GM12878 (cell line): ENCODE results near the gene TRAF3. TPM values are rescaled to one million over a fixed set of nuclear protein-coding genes. Genes with fewer than 3 reads are reported as not detected.

Experiments
- ATAC-seq: fragments of 200-7000 bp; cut with Tn5 transposase; 3 replicates; pipeline ENCODE4 v1.9.1; 2020; ENCODE audit warnings: mild to moderate bottlenecking, moderate library complexity
- BruUV-seq: library from RNA; stranded (reverse); fragments of 400-500 nt; replicated peaks from 2 replicates; lab custom pipeline; 2021; lab: Mats Ljungman, UMichigan
- CTCF ChIA-PET: fragments of 300-600 bp; sonication (Branson Sonifier 250); formaldehyde crosslinking; extraction: SDS; loops from one replicate; lab custom pipeline; 2021; ENCODE audit warnings: inconsistent platforms; lab: Yijun Ruan, JAX
- POLR2A ChIA-PET: fragments of 350-600 bp; formaldehyde crosslinking; extraction: SDS; loops from one replicate; lab custom pipeline; 2021; ENCODE audit warnings: inconsistent platforms; lab: Charles Lee
- RAD21 ChIA-PET: fragments of 300-600 bp; sonication (Branson Sonifier 250); formaldehyde crosslinking; loops from one replicate; lab custom pipeline; 2023; ENCODE audit warnings: antibody characterized with exemption; ENCODE audit not compliant: unreplicated experiment; lab: Charles Lee
- SMC1A ChIA-PET: fragments of 300-600 bp; sonication (Branson Sonifier 250); formaldehyde crosslinking; loops from one replicate; lab custom pipeline; 2023; ENCODE audit not compliant: unreplicated experiment, uncharacterized antibody; lab: Charles Lee
- DNase-seq: peaks from one replicate; pipeline ENCODE4 v3.0.0-alpha.2; 2011; ENCODE audit warnings: low read depth, low spot score
- FAIRE-seq: peaks from 3 replicates; lab custom pipeline; 2011; peaks lifted over from hg19 to GRCh38; lab: Jason Lieb, UNC
- H2AFZ ChIP-seq: 2 replicates; pipeline ENCODE4 v1.6.0; 2011; ENCODE audit warnings: low read depth, low read length, control low read depth; ENCODE audit not compliant: control insufficient read depth
- H3K27ac ChIP-seq: 2 replicates; pipeline ENCODE4 v1.5.1; 2011; ENCODE audit warnings: control low read depth; ENCODE audit not compliant: control insufficient read depth, insufficient read depth
- H3K27me3 ChIP-seq, 2 experiments: replicated peaks in 1 of 2; 2 replicates each; pipeline versions ENCODE4 v1.6.0 to v1.6.1; 2011; ENCODE audit warnings: low read length in 1 of 2; ENCODE audit not compliant: control insufficient read depth in 2 of 2, insufficient read depth in 2 of 2
- H3K36me3 ChIP-seq, 2 experiments: 2 replicates each; pipeline ENCODE4 v1.5.1; 2011; ENCODE audit warnings: low read length in 1 of 2; ENCODE audit not compliant: control insufficient read depth in 2 of 2, insufficient read depth in 2 of 2
- H3K4me1 ChIP-seq: 2 replicates; pipeline ENCODE4 v1.6.1; 2011; ENCODE audit warnings: mild to moderate bottlenecking, low read length, moderate library complexity, mixed read lengths; ENCODE audit not compliant: control insufficient read depth, insufficient read depth
- H3K4me2 ChIP-seq: 2 replicates; pipeline ENCODE4 v1.6.0; 2011; ENCODE audit warnings: control low read depth; ENCODE audit not compliant: control insufficient read depth, insufficient read depth
- H3K4me3 ChIP-seq: fragments of 200-600 bp; sonication (generic); 2 replicates; pipeline ENCODE4 v1.5.1; 2016
- H3K79me2 ChIP-seq: 2 replicates; pipeline ENCODE4 v1.6.0; 2011; ENCODE audit warnings: low read length; ENCODE audit not compliant: control insufficient read depth, insufficient read depth
- H3K9ac ChIP-seq: 2 replicates; pipeline ENCODE4 v1.8.0; 2011; ENCODE audit warnings: low read length, control low read depth, mixed read lengths; ENCODE audit not compliant: control insufficient read depth, insufficient read depth
- H3K9me3 ChIP-seq: replicated peaks from 3 replicates; pipeline ENCODE4 v1.5.1; 2011; ENCODE audit warnings: mild to moderate bottlenecking, low read length; ENCODE audit not compliant: control insufficient read depth, insufficient read depth
- H4K20me1 ChIP-seq: 2 replicates; pipeline ENCODE4 v1.6.0; 2011; ENCODE audit not compliant: control insufficient read depth, insufficient read depth
- BCL11A ChIP-seq: IDR thresholded peaks from 2 replicates; pipeline ENCODE4 v1.6.1; 2011; ENCODE audit warnings: low read depth, low read length
- CHD4 ChIP-seq: fragments of 200-600 bp; sonication (generic); IDR thresholded peaks from 2 replicates; pipeline ENCODE4 v1.6.1; 2016; ENCODE audit warnings: mild to moderate bottlenecking
- EP300 ChIP-seq, 2 experiments: fragments of 150-350 bp in 1 of 2; IDR thresholded peaks; 2 replicates each; pipeline ENCODE4 v1.6.1; 2011 to 2012; ENCODE audit warnings: low read depth in 2 of 2, low read length in 2 of 2, borderline replicate concordance in 1 of 2, improper control_type of control experiment in 1 of 2, inconsistent platforms in 1 of 2; ENCODE audit not compliant: control insufficient read depth in 1 of 2
- GATAD2B ChIP-seq: fragments of 450-650 bp; conservative IDR thresholded peaks from 2 replicates; pipeline ENCODE4 v1.6.1; 2017; ENCODE audit warnings: low read depth, mild to moderate bottlenecking, moderate library complexity
- MYB ChIP-seq: fragments of 150-350 bp; IDR thresholded peaks from 2 replicates; pipeline ENCODE4 v1.6.1; 2014; ENCODE audit warnings: mild to moderate bottlenecking, low read depth, low read length, borderline replicate concordance
- NFIC ChIP-seq: IDR thresholded peaks from 2 replicates; pipeline ENCODE4 v1.6.1; 2012; ENCODE audit warnings: low read depth, mild to moderate bottlenecking, inconsistent platforms, low read length, moderate library complexity
- NFYB ChIP-seq: IDR thresholded peaks from 2 replicates; pipeline ENCODE4 v1.6.1; 2011; ENCODE audit warnings: low read depth, mild to moderate bottlenecking, low read length, improper control_type of control experiment, moderate library complexity; ENCODE audit not compliant: insufficient read depth
- PAX5 ChIP-seq: IDR thresholded peaks from 2 replicates; pipeline ENCODE4 v1.6.1; 2011; ENCODE audit warnings: low read depth, low read length, borderline replicate concordance
- RAD21 ChIP-seq: IDR thresholded peaks from 2 replicates; pipeline ENCODE4 v1.6.1; 2011; ENCODE audit warnings: mild to moderate bottlenecking, low read depth, low read length, moderate library complexity; ENCODE audit not compliant: insufficient read depth
- RCOR1 ChIP-seq: conservative IDR thresholded peaks from 2 replicates; pipeline ENCODE4 v1.6.1; 2012; ENCODE audit warnings: low read depth, low read length, improper control_type of control experiment
- RELB ChIP-seq: fragments of 450-650 bp; IDR thresholded peaks from 2 replicates; pipeline ENCODE4 v1.6.1; 2017; ENCODE audit warnings: low read depth, mild to moderate bottlenecking, moderate library complexity
- SMC3 ChIP-seq: IDR thresholded peaks from 2 replicates; pipeline ENCODE4 v1.6.1; 2011; ENCODE audit warnings: low read length, improper control_type of control experiment, borderline replicate concordance
- SREBF1 ChIP-seq: IDR thresholded peaks from 2 replicates; pipeline ENCODE4 v1.6.1; 2012; ENCODE audit warnings: mild to moderate bottlenecking, low read length
- SREBF2 ChIP-seq: IDR thresholded peaks from 2 replicates; pipeline ENCODE4 v1.6.1; 2012; ENCODE audit warnings: mild to moderate bottlenecking, low read length
- ZBTB4 ChIP-seq: fragments of 450-650 bp; formaldehyde crosslinking; IDR thresholded peaks from 2 replicates; pipeline ENCODE4 v1.4.0; 2022; ENCODE audit warnings: mild to moderate bottlenecking, moderate library complexity
- ZNF592 ChIP-seq: fragments of 450-650 bp; IDR thresholded peaks from 2 replicates; pipeline ENCODE4 v1.6.1; 2017; ENCODE audit warnings: mild to moderate bottlenecking, moderate library complexity
- WGBS: methylation state at CpG from one replicate; pipeline ENCODE4 v1.1.6; 2016; ENCODE audit warnings: low lambda C conversion rate; ENCODE audit not compliant: insufficient replicate concordance, insufficient coverage; ENCODE audit errors: missing lambda C conversion rate; 5-methylcytosine and 5-hydroxymethylcytosine counted together
- in situ Hi-C: fragments of 300-500 bp; cut with MboI; formaldehyde crosslinking; loops from 9 replicates; pipeline ENCODE4 v1.14.3; 2018; ENCODE audit warnings: mixed read lengths
- intact Hi-C: fragments of 100-400 bp; cut with micrococcal nuclease; formaldehyde crosslinking; loops from one replicate; pipeline ENCODE4 v1.14.2; 2022; ENCODE audit not compliant: unreplicated experiment
- polyA plus RNA-seq, 11 experiments: library from polyadenylated mRNA; depleted of rRNA in 4 of 11; unstranded in 6 of 11; stranded (reverse) in 5 of 11; fragments of >200 nt; fragmentation: Nextera tagmentation in 4 of 11; fragmentation: Illumina TruSeq in 1 of 11; extraction: Ambion mirVana in 4 of 11; extraction: Trizol in 1 of 11; gene quantifications; 1 replicate in 1 of 11; 2 replicates in 10 of 11; pipeline versions ENCODE4 v1.2.1 to v1.2.3, GENCODE V29; 2011 to 2016; ENCODE audit warnings: inconsistent platforms in 2 of 11, missing spikeins in 2 of 11, low read depth in 1 of 11
- total RNA-seq, 4 experiments: library from RNA; depleted of rRNA in 3 of 4; stranded (reverse); fragments of >200 nt in 3 of 4; fragmentation: Illumina TruSeq in 1 of 4; extraction: Trizol in 1 of 4; gene quantifications; 2 replicates each; pipeline versions ENCODE4 v1.2.1 to v1.2.3, GENCODE V29; 2013 to 2021

The TRAF3 gene
- total and polyA plus RNA-seq, 10 of the 15 experiments (the other 5 are each of a cell fraction or from before 2014, with no cell fraction given), result 3.0 to 70.1 (median 36.5) TPM

- H3K79me2 ChIP-seq, result peaks cover 4% of the 10 kb centered on the region
- WGBS, result 88% methylated on average over 9 of the region's 9 CpGs
- ChIA-PET RAD21 (interaction anchor here (0.7 kb wide), 1 partner anchor 62 kb away, joined by 4 read pairs; no protein-coding TSS in a partner anchor), CTCF (interaction anchor here (1.0 to 5.4 kb wide), 3 partner anchors 76 to 247 kb away, joined by 3 to 107 read pairs (median 4); no protein-coding TSS in a partner anchor), POLR2A (interaction anchor here (0.5 to 1.6 kb wide), 2 partner anchors 11 to 76 kb away, joined by 3 to 6 read pairs; no protein-coding TSS in a partner anchor), SMC1A (interaction anchor here (7.1 kb wide), 1 partner anchor 74 kb away, joined by 119 read pairs; no protein-coding TSS in a partner anchor)
- intact Hi-C loops, result loop anchor here (10.0 kb wide), 1 partner anchor 246 kb away; no protein-coding TSS in a partner anchor
- in situ Hi-C loops, result no loop called here
- no peak overlapping the region for H3K27ac ChIP-seq
- peaks cover 56% of the 10 kb centered on the region for H3K4me1 ChIP-seq
- no peaks in the 10 kb centered on the region for H3K27me3 ChIP-seq
- FAIRE-seq (no peak), ATAC-seq (no peak), DNase-seq (no peak)
- H3K36me3 ChIP-seq, result no peaks in the 10 kb centered on the region
- no peak overlapping the region for H2AFZ ChIP-seq
- BruUV-seq, result no TSS peak
- no peaks in the 10 kb centered on the region for H4K20me1 ChIP-seq
- H3K9me3 ChIP-seq, result no peaks in the 10 kb centered on the region; the same call in 2 of the 3 replicates
- H3K4me3 ChIP-seq, result no peak overlapping the region
- no peak overlapping the region for H3K4me2 ChIP-seq
- H3K9ac ChIP-seq, result no peak overlapping the region
- TF ChIP-seq BCL11A (no peak), MYB (no peak), RAD21 (no peak), EP300 (IDR thresholded peaks at IDR 0.05; ENCODE audit: borderline replicate concordance in 1 of 2, control insufficient read depth in 1 of 2, low read depth in 2 of 2, low read length in 2 of 2) (no peak), NFYB (no peak), RELB (no peak), SMC3 (no peak), CHD4 (no peak), PAX5 (no peak), NFIC (no peak), SREBF2 (no peak), ZBTB4 (CRISPR knock-in tag) (no peak), SREBF1 (no peak), ZNF592 (no peak), GATAD2B (no peak), RCOR1 (no peak)
Observed at GRCh38 chr14:102771144-102771543, 6.1 kb upstream of the TRAF3 start.
